BE2C (cell line): ENCODE results near the gene POC1A.

Source experiments
- DNase-seq: peaks from one replicate; pipeline ENCODE4 v3.0.0-alpha.2; 2020
- H3K27me3 ChIP-seq: fragments of 250-450 bp; sonication (Bioruptor Pico); 2 replicates; pipeline ENCODE4 v1.5.1; 2020; ENCODE audit warnings: mild to moderate bottlenecking
- H3K36me3 ChIP-seq: fragments of 250-450 bp; sonication (Bioruptor Pico); 2 replicates; pipeline ENCODE4 v1.5.1; 2020; ENCODE audit warnings: mild to moderate bottlenecking
- H3K4me1 ChIP-seq: fragments of 250-450 bp; sonication (Bioruptor Pico); 2 replicates; pipeline ENCODE4 v1.5.1; 2020
- H3K4me3 ChIP-seq: 2 replicates; pipeline ENCODE4 v1.5.1; 2011; ENCODE audit warnings: low read depth, low read length
- H3K9me3 ChIP-seq: fragments of 250-450 bp; sonication (Bioruptor Pico); 2 replicates; pipeline ENCODE4 v1.5.1; 2020
- TF ChIP-seq, protein P1 (sequence below): IDR thresholded peaks from 2 replicates; pipeline ENCODE4 v1.5.1; 2012; ENCODE audit warnings: mild to moderate bottlenecking, low read depth, low read length

The POC1A gene

DNA sequence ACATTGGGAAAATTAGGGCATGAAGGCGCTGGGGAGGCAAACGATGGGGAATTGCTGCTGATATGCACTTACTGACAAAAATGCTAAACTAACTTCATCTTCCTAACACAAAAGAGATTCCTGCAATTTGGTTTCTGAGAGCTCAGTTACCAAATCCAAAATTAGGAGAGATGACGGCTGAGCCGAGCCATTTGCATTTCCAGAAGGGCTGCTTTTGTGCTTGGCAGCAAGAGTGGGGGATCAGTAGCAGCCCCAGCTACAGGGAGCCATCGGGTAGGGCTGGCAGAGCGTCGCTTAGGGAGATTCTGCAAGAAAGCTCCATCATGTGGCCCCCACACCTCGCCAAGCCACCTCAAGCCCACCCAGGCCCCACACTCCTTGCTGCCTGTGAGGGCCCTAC, 81.8 kb downstream of the POC1A start:
- H3K9me3 ChIP-seq: no peaks in the 10 kb centered on the region
- TF ChIP-seq, protein P1, sequence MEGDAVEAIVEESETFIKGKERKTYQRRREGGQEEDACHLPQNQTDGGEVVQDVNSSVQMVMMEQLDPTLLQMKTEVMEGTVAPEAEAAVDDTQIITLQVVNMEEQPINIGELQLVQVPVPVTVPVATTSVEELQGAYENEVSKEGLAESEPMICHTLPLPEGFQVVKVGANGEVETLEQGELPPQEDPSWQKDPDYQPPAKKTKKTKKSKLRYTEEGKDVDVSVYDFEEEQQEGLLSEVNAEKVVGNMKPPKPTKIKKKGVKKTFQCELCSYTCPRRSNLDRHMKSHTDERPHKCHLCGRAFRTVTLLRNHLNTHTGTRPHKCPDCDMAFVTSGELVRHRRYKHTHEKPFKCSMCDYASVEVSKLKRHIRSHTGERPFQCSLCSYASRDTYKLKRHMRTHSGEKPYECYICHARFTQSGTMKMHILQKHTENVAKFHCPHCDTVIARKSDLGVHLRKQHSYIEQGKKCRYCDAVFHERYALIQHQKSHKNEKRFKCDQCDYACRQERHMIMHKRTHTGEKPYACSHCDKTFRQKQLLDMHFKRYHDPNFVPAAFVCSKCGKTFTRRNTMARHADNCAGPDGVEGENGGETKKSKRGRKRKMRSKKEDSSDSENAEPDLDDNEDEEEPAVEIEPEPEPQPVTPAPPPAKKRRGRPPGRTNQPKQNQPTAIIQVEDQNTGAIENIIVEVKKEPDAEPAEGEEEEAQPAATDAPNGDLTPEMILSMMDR: no peak
- no peaks in the 10 kb centered on the region for H3K36me3 ChIP-seq
- H3K27me3 ChIP-seq: no peaks in the 10 kb centered on the region
- DNase-seq: no peak
- peaks cover 6% of the 10 kb centered on the region; the same call in 1 of the 2 replicates for H3K4me1 ChIP-seq
- H3K4me3 ChIP-seq: no peak overlapping the region

DNA sequence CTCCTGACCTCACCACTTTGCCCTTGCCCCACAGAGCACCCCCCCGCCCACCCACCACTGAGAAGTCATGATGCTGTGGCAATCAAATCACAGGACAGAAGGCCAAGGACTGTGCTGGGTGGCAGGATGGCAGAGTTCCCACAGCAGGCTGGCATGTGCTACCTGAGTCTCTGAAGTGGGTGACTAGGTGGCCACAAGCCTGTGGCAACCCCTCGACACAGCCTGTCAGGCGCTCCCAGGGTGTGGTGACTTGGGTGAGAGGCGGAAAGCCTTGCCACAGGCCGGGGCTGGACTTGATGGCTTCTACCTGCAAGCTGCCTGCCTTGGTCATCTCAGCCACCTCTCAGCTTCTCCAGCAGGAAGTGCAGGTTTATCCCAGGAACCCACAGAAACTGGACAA, 82.2 kb downstream of the POC1A start:
- H3K36me3 ChIP-seq: no peaks in the 10 kb centered on the region
- no peaks in the 10 kb centered on the region for H3K27me3 ChIP-seq
- no peaks in the 10 kb centered on the region for H3K9me3 ChIP-seq
- DNase-seq: no peak
- no peak overlapping the region for H3K4me3 ChIP-seq
- TF ChIP-seq, protein P1: no peak
- H3K4me1 ChIP-seq: peaks cover 6% of the 10 kb centered on the region; the same call in 1 of the 2 replicates

DNA sequence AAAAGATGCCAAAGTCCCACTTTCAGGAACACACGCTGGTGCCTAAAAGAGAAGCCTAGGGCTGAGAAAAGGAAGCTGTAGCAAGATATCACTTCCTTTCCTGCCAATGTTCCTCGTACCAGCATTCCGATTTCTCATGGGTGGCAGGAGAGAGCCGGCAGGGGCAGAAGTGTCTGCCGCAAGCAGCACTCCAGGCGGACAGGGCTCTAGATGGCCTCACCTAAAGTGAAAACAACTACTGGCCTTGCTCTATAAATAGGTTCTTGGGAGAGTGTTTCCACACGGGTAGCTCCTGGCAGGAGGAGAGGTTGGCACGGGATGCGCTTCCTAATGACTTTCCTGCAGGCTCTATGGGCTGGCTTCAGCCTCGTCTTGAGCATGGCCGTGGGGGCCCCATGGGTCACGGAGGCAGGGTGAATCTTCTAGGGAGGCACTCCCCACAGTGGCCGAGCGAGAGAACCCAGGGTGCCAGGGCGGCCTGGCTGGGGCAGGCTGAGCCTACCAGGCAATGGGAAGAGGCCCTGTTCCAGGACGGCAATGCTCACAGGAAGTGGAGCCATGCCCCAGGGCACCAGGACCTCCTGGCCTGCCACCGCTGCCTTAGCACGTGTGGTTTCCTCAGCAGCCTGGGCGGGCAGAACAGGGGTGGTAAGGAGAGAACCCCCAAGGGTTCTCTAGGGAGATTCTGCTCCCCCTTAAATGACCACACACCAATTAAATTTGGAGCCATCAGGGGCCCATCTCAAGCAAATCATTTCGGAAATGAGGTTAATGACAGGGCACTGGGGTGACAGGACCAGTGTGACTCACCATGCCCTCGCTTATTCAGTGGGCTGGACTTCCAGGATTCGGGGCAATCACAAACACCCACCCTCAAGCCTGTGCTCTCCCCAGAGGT, 83.2 kb downstream of the POC1A start:
- no peak for DNase-seq
- TF ChIP-seq, protein P1: no peak
- no peak overlapping the region for H3K4me3 ChIP-seq
- H3K9me3 ChIP-seq: no peaks in the 10 kb centered on the region
- H3K36me3 ChIP-seq: no peaks in the 10 kb centered on the region
- H3K27me3 ChIP-seq: no peaks in the 10 kb centered on the region
- H3K4me1 ChIP-seq: peaks cover 6% of the 10 kb centered on the region; the same call in 1 of the 2 replicates

DNA sequence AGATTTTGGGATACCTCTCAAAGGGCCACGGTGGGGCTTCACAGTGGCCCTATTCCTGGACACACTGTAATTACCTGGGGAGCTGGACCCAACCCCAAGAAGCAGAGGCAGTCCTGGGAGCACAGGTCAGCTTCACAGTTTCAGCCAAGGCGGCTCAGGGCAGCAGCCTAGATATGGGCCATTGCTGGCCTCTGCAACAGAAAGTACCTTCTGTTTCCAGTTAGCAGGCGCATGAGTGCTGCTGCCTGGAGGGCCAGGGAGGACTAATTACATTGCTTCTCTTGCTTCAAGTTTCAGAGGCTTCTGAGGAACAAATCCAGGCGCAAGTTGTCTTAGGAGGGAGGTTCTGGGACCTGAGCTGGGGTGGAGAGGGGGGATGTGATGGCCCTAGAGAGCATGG, 84.4 kb downstream of the POC1A start:
- Histone ChIP-seq H3K27me3 (no peaks in the 10 kb centered on the region), H3K9me3 (no peaks in the 10 kb centered on the region), H3K36me3 (no peaks in the 10 kb centered on the region), H3K4me3 (no peak overlapping the region), H3K4me1 (peaks cover 6% of the 10 kb centered on the region; the same call in 1 of the 2 replicates)
- TF ChIP-seq, protein P1: no peak
- no peak for DNase-seq

DNA sequence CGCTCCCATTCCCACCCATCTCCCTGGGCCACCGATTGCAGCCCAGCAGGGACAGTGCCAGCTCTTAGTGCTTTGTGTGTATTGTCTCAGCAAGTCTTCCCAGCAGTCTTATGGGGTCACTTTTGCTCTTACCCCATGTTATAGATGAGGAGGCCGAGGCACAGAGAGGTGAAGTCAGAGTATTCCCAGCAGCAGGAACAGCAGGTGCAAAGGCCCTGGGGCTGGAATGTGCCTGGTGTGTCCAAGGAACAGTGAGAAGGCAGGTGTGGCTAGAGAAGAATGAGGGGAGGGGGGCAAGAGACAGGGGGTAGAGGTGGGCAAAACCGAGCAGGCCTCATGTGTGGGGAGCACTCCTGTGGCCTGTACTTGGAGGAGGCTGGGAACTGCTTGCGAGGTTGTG, 85.1 kb downstream of the POC1A start:
- H3K27me3 ChIP-seq: no peaks in the 10 kb centered on the region
- H3K9me3 ChIP-seq: no peaks in the 10 kb centered on the region
- TF ChIP-seq, protein P1: no peak
- peaks cover 6% of the 10 kb centered on the region; the same call in 1 of the 2 replicates for H3K4me1 ChIP-seq
- H3K4me3 ChIP-seq: no peak overlapping the region
- no peak for DNase-seq
- H3K36me3 ChIP-seq: no peaks in the 10 kb centered on the region

DNA sequence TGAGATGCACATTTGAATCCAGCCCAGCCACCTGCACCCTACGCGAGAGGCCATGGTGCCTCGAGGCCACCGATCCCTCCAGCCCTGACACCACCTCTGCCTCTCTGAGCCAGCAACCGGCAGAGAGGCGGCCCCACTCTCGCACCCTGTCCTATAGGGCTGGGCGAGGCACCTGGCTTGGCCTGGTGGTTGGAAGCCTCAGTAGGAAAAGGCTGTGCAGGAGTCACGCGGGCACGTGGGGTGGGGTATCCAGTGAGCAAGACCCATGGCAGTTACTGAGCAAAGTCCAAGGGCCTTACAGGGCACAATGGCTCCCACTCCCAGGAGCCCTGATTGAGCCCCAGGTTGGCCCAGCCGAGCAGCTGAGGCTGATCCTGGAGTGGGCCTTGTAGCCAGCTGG, 85.5 kb downstream of the POC1A start:
- no peaks in the 10 kb centered on the region for H3K9me3 ChIP-seq
- no peaks in the 10 kb centered on the region for H3K36me3 ChIP-seq
- H3K27me3 ChIP-seq: no peaks in the 10 kb centered on the region
- TF ChIP-seq, protein P1: no peak
- peaks cover 6% of the 10 kb centered on the region; the same call in 1 of the 2 replicates for H3K4me1 ChIP-seq
- H3K4me3 ChIP-seq: no peak overlapping the region
- no peak for DNase-seq
